WTC11 (cell line): ENCODE data around the gene ACP5. TPM values are rescaled to one million over a fixed set of nuclear protein-coding genes. Genes with fewer than 3 reads are reported as not detected.

Experiments used
- ATAC-seq: fragments of 200-7000 bp; cut with Tn5 transposase; 2 replicates; pipeline ENCODE4 v1.10.0; 2021; ENCODE audit warnings: mild to moderate bottlenecking, moderate library complexity
- Bru-seq: library from RNA; stranded (reverse); fragments of 400-500 nt; gene quantifications from one replicate; lab custom pipeline; 2021; lab: Mats Ljungman, UMichigan
- CTCF ChIA-PET: fragments of 300-600 bp; sonication (Branson Sonifier 250); formaldehyde crosslinking; loops from one replicate; lab custom pipeline; 2021; ENCODE audit warnings: antibody characterized with exemption; lab: Charles Lee
- POLR2A ChIA-PET: fragments of 350-600 bp; sonication (Branson Sonifier 250); formaldehyde crosslinking; loops from one replicate; lab custom pipeline; 2021; ENCODE audit warnings: antibody characterized with exemption; lab: Charles Lee
- DNase-seq: peaks from one replicate; pipeline ENCODE4 v3.0.0; 2021; ENCODE audit warnings: low spot score
- H3K27ac Mint-ChIP-seq: 2 replicates; pipeline ENCODE4 v1.8.0; 2021; ENCODE audit warnings: mixed read lengths
- H3K27me3 Mint-ChIP-seq: 2 replicates; pipeline ENCODE4 v1.8.0; 2021; ENCODE audit warnings: low read depth, mild to moderate bottlenecking, moderate library complexity, mixed read lengths
- H3K36me3 Mint-ChIP-seq: 2 replicates; pipeline ENCODE4 v1.8.0; 2021; ENCODE audit warnings: mixed read lengths
- H3K4me1 Mint-ChIP-seq: 2 replicates; pipeline ENCODE4 v1.8.0; 2022; ENCODE audit warnings: mixed read lengths
- H3K4me3 Mint-ChIP-seq: 2 replicates; pipeline ENCODE4 v1.8.0; 2021; ENCODE audit warnings: mild to moderate bottlenecking, moderate library complexity, mixed read lengths
- H3K9me3 Mint-ChIP-seq: 2 replicates; pipeline ENCODE4 v1.8.0; 2021; ENCODE audit warnings: mixed read lengths
- E2F5 ChIP-seq: sonication (generic); formaldehyde crosslinking; IDR thresholded peaks from 2 replicates; pipeline ENCODE4 v1.8.1; 2022; ENCODE audit warnings: mild to moderate bottlenecking, moderate library complexity, missing genetic modification reagents
- FOXJ3 ChIP-seq: sonication (generic); formaldehyde crosslinking; IDR thresholded peaks from 2 replicates; pipeline ENCODE4 v1.9.0; 2021; ENCODE audit warnings: missing genetic modification reagents, mild to moderate bottlenecking, borderline replicate concordance
- HMGA2 ChIP-seq: fragments of 250-450 bp; sonication (Bioruptor Pico); IDR thresholded peaks from 2 replicates; pipeline ENCODE4 v1.4.0; 2021; ENCODE audit warnings: mild to moderate bottlenecking, moderate library complexity
- HMGXB4 ChIP-seq: sonication (generic); formaldehyde crosslinking; IDR thresholded peaks from 2 replicates; pipeline ENCODE4 v1.8.1; 2023; ENCODE audit warnings: mild to moderate bottlenecking, moderate library complexity, missing genetic modification reagents
- JAZF1 ChIP-seq: fragments of 250-450 bp; sonication (Bioruptor Pico); IDR thresholded peaks from 2 replicates; pipeline ENCODE4 v1.9.0; 2021; ENCODE audit warnings: moderate library complexity, mild to moderate bottlenecking, inconsistent platforms
- MXD4 ChIP-seq: fragments of 250-450 bp; sonication (Bioruptor Pico); IDR thresholded peaks from 2 replicates; pipeline ENCODE4 v1.8.0; 2021; ENCODE audit warnings: mild to moderate bottlenecking, moderate library complexity, borderline replicate concordance
- MYBL2 ChIP-seq: sonication (generic); formaldehyde crosslinking; IDR thresholded peaks from 2 replicates; pipeline ENCODE4 v1.8.1; 2023; ENCODE audit warnings: mild to moderate bottlenecking, moderate library complexity, missing genetic modification reagents
- PREB ChIP-seq: sonication (generic); formaldehyde crosslinking; IDR thresholded peaks from 2 replicates; pipeline ENCODE4 v1.8.1; 2022; ENCODE audit warnings: mild to moderate bottlenecking, missing genetic modification reagents, moderate library complexity, borderline replicate concordance
- PRRX2 ChIP-seq: fragments of 250-450 bp; sonication (Bioruptor Pico); IDR thresholded peaks from 2 replicates; pipeline ENCODE4 v1.8.0; 2021; ENCODE audit warnings: mild to moderate bottlenecking
- SMAD3 ChIP-seq: sonication (generic); formaldehyde crosslinking; IDR thresholded peaks from 2 replicates; pipeline ENCODE4 v1.8.0; 2022; ENCODE audit warnings: missing genetic modification reagents, mild to moderate bottlenecking, borderline replicate concordance
- SOX15 ChIP-seq: fragments of 250-450 bp; sonication (Bioruptor Pico); IDR thresholded peaks from 2 replicates; pipeline ENCODE4 v1.9.0; 2021; ENCODE audit warnings: mild to moderate bottlenecking
- TP53 ChIP-seq: sonication (generic); formaldehyde crosslinking; IDR thresholded peaks from 2 replicates; pipeline ENCODE4 v1.8.1; 2023; ENCODE audit warnings: mild to moderate bottlenecking, missing genetic modification reagents
- ZBTB21 ChIP-seq: sonication (generic); formaldehyde crosslinking; IDR thresholded peaks from 2 replicates; pipeline ENCODE4 v1.8.1; 2023; ENCODE audit warnings: mild to moderate bottlenecking, missing genetic modification reagents, borderline replicate concordance
- ZNF232 ChIP-seq: sonication (generic); formaldehyde crosslinking; IDR thresholded peaks from 2 replicates; pipeline ENCODE4 v1.8.0; 2022; ENCODE audit warnings: mild to moderate bottlenecking, missing genetic modification reagents
- ZNF317 ChIP-seq: sonication (generic); formaldehyde crosslinking; IDR thresholded peaks from 2 replicates; pipeline ENCODE4 v1.8.1; 2023; ENCODE audit warnings: low read depth, mild to moderate bottlenecking, moderate library complexity, missing genetic modification reagents, borderline replicate concordance
- ZSCAN18 ChIP-seq: fragments of 250-450 bp; sonication (Bioruptor Pico); IDR thresholded peaks from 2 replicates; pipeline ENCODE4 v2.1.2; 2022; ENCODE audit warnings: mild to moderate bottlenecking, moderate library complexity
- long read RNA-seq, 3 experiments: library from RNA in 1 of 3; library from capped mRNA in 1 of 3; library from polyadenylated mRNA in 1 of 3; unstranded in 2 of 3; stranded (forward) in 1 of 3; transcript quantifications; one replicate each; pipeline ENCODE4 v2.0.0, GENCODE V29; 2021
- total RNA-seq: library from RNA; stranded (reverse); gene quantifications from 3 replicates; pipeline ENCODE4 v1.2.3, GENCODE V29; 2021
- TF ChIP-seq, protein P1 (sequence below): sonication (generic); formaldehyde crosslinking; IDR thresholded peaks from 2 replicates; pipeline ENCODE4 v1.8.1; 2023; ENCODE audit warnings: mild to moderate bottlenecking, missing genetic modification reagents
- TF ChIP-seq, protein P2 (sequence below): fragments of 250-450 bp; sonication (Bioruptor Pico); conservative IDR thresholded peaks from 2 replicates; pipeline ENCODE4 v1.9.0; 2021; ENCODE audit warnings: mild to moderate bottlenecking

ACP5 gene
- 8.6 to 14.3 TPM (median 11.8 TPM) in 3 replicates for total RNA-seq
- Bru-seq, nascent RNA, result percentile 31 among the genes with signal in this experiment
- long read RNA-seq, experiment 1, transcript ACP5-201 (7 exons, 1,630 nt), result major isoform, 6 of 14 reads
- long read RNA-seq, experiment 1, partial matches to known transcripts, result 2 of 14 reads
- long read RNA-seq, experiment 1, other reads (novel, unspliced or antisense), result 3 of 14 reads
- long read RNA-seq, experiment 2, transcript ACP5-201 (7 exons, 1,630 nt), result major isoform, 5 of 16 reads
- long read RNA-seq, experiment 2, partial matches to known transcripts, result 3 of 16 reads
- long read RNA-seq, experiment 2, other reads (novel, unspliced or antisense), result 5 of 16 reads
- long read RNA-seq, experiment 3, partial matches to known transcripts, result 1 of 4 reads
- long read RNA-seq, experiment 3, other reads (novel, unspliced or antisense), result 2 of 4 reads

- DNase-seq (no peak), ATAC-seq (0 out of 2 replicates have a peak, but pooled peaks have one; percentile 8)
- H3K27ac Mint-ChIP-seq, result no peak within 1 kb of the TSS; the same call in 1 of the 2 replicates
- peak within 1 kb of the TSS; percentile 56 for H3K4me3 Mint-ChIP-seq
- TF ChIP-seq HMGXB4 (CRISPR knock-in tag) (no peak), MYBL2 (no peak), FOXJ3 (no peak), PREB (no peak), ZNF232 (CRISPR knock-in tag) (no peak), ZBTB21 (CRISPR knock-in tag) (no peak), E2F5 (CRISPR knock-in tag) (no peak), SMAD3 (CRISPR knock-in tag) (no peak), SOX15 (CRISPR knock-in tag) (no peak)
- TF ChIP-seq, protein P1, sequence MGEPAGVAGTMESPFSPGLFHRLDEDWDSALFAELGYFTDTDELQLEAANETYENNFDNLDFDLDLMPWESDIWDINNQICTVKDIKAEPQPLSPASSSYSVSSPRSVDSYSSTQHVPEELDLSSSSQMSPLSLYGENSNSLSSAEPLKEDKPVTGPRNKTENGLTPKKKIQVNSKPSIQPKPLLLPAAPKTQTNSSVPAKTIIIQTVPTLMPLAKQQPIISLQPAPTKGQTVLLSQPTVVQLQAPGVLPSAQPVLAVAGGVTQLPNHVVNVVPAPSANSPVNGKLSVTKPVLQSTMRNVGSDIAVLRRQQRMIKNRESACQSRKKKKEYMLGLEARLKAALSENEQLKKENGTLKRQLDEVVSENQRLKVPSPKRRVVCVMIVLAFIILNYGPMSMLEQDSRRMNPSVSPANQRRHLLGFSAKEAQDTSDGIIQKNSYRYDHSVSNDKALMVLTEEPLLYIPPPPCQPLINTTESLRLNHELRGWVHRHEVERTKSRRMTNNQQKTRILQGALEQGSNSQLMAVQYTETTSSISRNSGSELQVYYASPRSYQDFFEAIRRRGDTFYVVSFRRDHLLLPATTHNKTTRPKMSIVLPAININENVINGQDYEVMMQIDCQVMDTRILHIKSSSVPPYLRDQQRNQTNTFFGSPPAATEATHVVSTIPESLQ (CRISPR knock-in tag), result no peak
- POLR2A ChIA-PET, result interaction anchor here (1.1 kb wide), 1 partner anchor 14 kb away, joined by 3 read pairs; no protein-coding TSS in a partner anchor
- CTCF ChIA-PET, result interaction anchor here (0.8 to 1.8 kb wide), 6 partner anchors 18 to 220 kb away, joined by 3 to 15 read pairs (median 3); partner anchors contain the start of genes ELOF1 and ZNF491
- peaks cover 14% of the 10 kb centered on the region for H3K27me3 Mint-ChIP-seq
- no peaks in the 10 kb centered on the region for H3K36me3 Mint-ChIP-seq
- no peaks in the 10 kb centered on the region for H3K9me3 Mint-ChIP-seq
- H3K4me1 Mint-ChIP-seq, result peaks cover 8% of the 10 kb centered on the region
Measured at GRCh38 chr19:11577451-11578257, at the start of gene ACP5. ACP5 (minus strand) TSS chr19:11577645; CDS start chr19:11577317, 328 bp downstream.

DNA sequence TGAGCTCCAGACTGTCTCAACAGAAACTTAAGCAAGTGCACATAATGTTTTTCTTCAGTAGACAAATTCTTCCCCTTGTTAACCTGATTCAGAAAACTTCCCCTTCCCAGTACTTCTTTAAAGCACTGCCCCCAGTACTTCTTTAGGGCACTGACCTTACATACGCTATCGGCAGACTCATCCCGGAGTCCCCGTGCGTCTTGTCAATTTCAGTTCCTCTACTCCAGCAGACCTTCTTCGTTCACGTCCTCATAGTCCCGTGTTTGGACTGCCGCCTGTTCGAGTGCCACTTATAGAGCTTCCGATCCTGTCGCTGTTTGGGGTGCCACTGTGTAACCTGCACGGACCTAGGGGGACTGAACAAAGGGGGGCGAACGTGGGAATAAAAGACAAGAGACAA, 48.8 kb upstream of the ACP5 start:
- H3K36me3 Mint-ChIP-seq, result peaks cover under 1% of the 10 kb centered on the region; the same call in 1 of the 2 replicates
- TF ChIP-seq HMGA2 (CRISPR knock-in tag), result no peak
- no peak for TF ChIP-seq TP53
- no peak for TF ChIP-seq PREB
- TF ChIP-seq ZSCAN18 (CRISPR knock-in tag), result no peak
- TF ChIP-seq, protein P2, sequence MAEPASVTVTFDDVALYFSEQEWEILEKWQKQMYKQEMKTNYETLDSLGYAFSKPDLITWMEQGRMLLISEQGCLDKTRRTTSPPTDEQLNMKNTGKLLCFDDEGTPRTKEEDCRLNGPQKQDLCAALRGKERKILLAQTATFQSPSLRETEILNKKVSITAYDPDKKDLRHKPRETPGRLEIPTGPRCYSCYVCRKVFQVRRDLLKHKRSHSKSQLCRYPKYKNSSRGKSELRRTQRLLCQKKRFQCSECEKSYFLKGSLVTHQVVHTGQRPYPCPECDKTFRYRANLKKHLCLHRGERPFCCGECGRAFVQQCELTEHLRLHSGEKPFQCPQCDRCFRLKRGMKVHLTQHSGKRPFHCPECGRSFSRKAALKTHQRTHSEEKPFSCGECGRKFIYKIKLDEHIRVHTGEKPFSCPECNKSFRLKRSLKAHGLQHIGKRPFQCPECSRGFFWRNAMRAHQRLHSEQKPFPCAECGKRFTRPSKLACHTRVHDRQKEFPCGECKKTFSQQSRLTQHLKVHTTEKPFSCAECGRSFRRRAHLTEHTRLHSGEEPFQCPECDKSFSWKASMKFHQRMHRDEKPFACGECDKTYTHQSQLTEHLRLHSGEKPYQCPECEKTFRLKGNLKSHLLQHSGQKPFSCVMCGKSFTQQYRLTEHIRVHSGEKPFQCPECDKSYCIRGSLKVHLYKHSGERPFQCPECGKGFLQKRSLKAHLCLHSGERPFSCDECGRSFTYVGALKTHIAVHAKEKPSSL (CRISPR knock-in tag), result no peak
- no peak for TF ChIP-seq E2F5 (CRISPR knock-in tag)
- TF ChIP-seq PRRX2 (CRISPR knock-in tag), result no peak
- no peak for TF ChIP-seq MXD4 (CRISPR knock-in tag)
- TF ChIP-seq ZNF317, result no peak
- no peak for TF ChIP-seq JAZF1 (CRISPR knock-in tag)
- no peak overlapping the region for H3K27ac Mint-ChIP-seq
- no peak overlapping the region for H3K4me3 Mint-ChIP-seq
- no peak for ATAC-seq
- H3K27me3 Mint-ChIP-seq, result peaks cover 45% of the 10 kb centered on the region
- peaks cover 21% of the 10 kb centered on the region for H3K4me1 Mint-ChIP-seq
- no peak for DNase-seq
- ChIA-PET CTCF (no interaction called here), POLR2A (no interaction called here)
- peaks cover 5% of the 10 kb centered on the region for H3K9me3 Mint-ChIP-seq
